ENCODE measurements around the gene PHACTR3.

The PHACTR3 gene

GRCh38 chr20:59774204-59774641, 169.9 kb downstream of the PHACTR3 start:
- DNase-seq, result no peak
- in situ Hi-C loops (cut with HindIII; ENCODE audit: low pct_ligation_motif_present, low pct_unique_long_range_greater_than_20kb, low sequenced_read_pairs), result no loop called here

GRCh38 chr20:59774921-59775686, 170.8 kb downstream of the PHACTR3 start:
- DNase-seq, result no peak
- in situ Hi-C loops (cut with HindIII; ENCODE audit: low pct_ligation_motif_present, low pct_unique_long_range_greater_than_20kb, low sequenced_read_pairs), result no loop called here

GRCh38 chr20:59775687-59776055, 171.3 kb downstream of the PHACTR3 start:
- no peak for DNase-seq
- in situ Hi-C loops (cut with HindIII; ENCODE audit: low pct_ligation_motif_present, low pct_unique_long_range_greater_than_20kb, low sequenced_read_pairs), result no loop called here

GRCh38 chr20:59776059-59776603, 171.8 kb downstream of the PHACTR3 start:
- in situ Hi-C loops (cut with HindIII; ENCODE audit: low pct_ligation_motif_present, low pct_unique_long_range_greater_than_20kb, low sequenced_read_pairs), result no loop called here

GRCh38 chr20:59776626-59777330, 172.4 kb downstream of the PHACTR3 start:
- DNase-seq, result no peak

More at GRCh38 chr20:59776059-59776603, 171.8 kb downstream of the PHACTR3 start:
- DNase-seq, result no peak

GRCh38 chr20:59777331-59777725, 173.0 kb downstream of the PHACTR3 start:
- in situ Hi-C loops (cut with HindIII; ENCODE audit: low pct_ligation_motif_present, low pct_unique_long_range_greater_than_20kb, low sequenced_read_pairs), result no loop called here

More at GRCh38 chr20:59776626-59777330, 172.4 kb downstream of the PHACTR3 start:
- in situ Hi-C loops (cut with HindIII; ENCODE audit: low pct_ligation_motif_present, low pct_unique_long_range_greater_than_20kb, low sequenced_read_pairs), result no loop called here

GRCh38 chr20:59777814-59778575, 173.7 kb downstream of the PHACTR3 start:
- in situ Hi-C loops (cut with HindIII; ENCODE audit: low pct_ligation_motif_present, low pct_unique_long_range_greater_than_20kb, low sequenced_read_pairs), result no loop called here
- no peak for DNase-seq

More at GRCh38 chr20:59777331-59777725, 173.0 kb downstream of the PHACTR3 start:
- no peak for DNase-seq

- DNase-seq, result no peak
- in situ Hi-C loops (cut with HindIII; ENCODE audit: low pct_ligation_motif_present, low pct_unique_long_range_greater_than_20kb, low sequenced_read_pairs), result no loop called here
These were observed 174.4 kb downstream of the PHACTR3 start for GRCh38 chr20:59778615-59779200.

- in situ Hi-C loops (cut with HindIII; ENCODE audit: low pct_ligation_motif_present, low pct_unique_long_range_greater_than_20kb, low sequenced_read_pairs), result no loop called here
- no peak for DNase-seq
These were observed 175.5 kb downstream of the PHACTR3 start for GRCh38 chr20:59779656-59780380.

- in situ Hi-C loops (cut with HindIII; ENCODE audit: low pct_ligation_motif_present, low pct_unique_long_range_greater_than_20kb, low sequenced_read_pairs), result no loop called here
- DNase-seq, result no peak
These were observed 176.3 kb downstream of the PHACTR3 start for GRCh38 chr20:59780494-59781185.

- in situ Hi-C loops (cut with HindIII; ENCODE audit: low pct_ligation_motif_present, low pct_unique_long_range_greater_than_20kb, low sequenced_read_pairs), result no loop called here
- DNase-seq, result no peak
These were observed 176.9 kb downstream of the PHACTR3 start for GRCh38 chr20:59781226-59781625.

GRCh38 chr20:59782986-59783640, 178.8 kb downstream of the PHACTR3 start:
- DNase-seq, result peak; percentile 28
- in situ Hi-C loops (cut with HindIII; ENCODE audit: low pct_ligation_motif_present, low pct_unique_long_range_greater_than_20kb, low sequenced_read_pairs), result no loop called here

- DNase-seq, result no peak
- in situ Hi-C loops (cut with HindIII; ENCODE audit: low pct_ligation_motif_present, low pct_unique_long_range_greater_than_20kb, low sequenced_read_pairs), result no loop called here
These were observed 179.3 kb downstream of the PHACTR3 start for GRCh38 chr20:59783641-59784010.

- in situ Hi-C loops (cut with HindIII; ENCODE audit: low pct_ligation_motif_present, low pct_unique_long_range_greater_than_20kb, low sequenced_read_pairs), result no loop called here
- DNase-seq, result no peak
These were observed 180.0 kb downstream of the PHACTR3 start for GRCh38 chr20:59784365-59784764.

- in situ Hi-C loops (cut with HindIII; ENCODE audit: low pct_ligation_motif_present, low pct_unique_long_range_greater_than_20kb, low sequenced_read_pairs), result no loop called here
- no peak for DNase-seq
These were observed 180.7 kb downstream of the PHACTR3 start for GRCh38 chr20:59784791-59785668.

GRCh38 chr20:59785669-59785959, 181.3 kb downstream of the PHACTR3 start:
- no peak for DNase-seq
- in situ Hi-C loops (cut with HindIII; ENCODE audit: low pct_ligation_motif_present, low pct_unique_long_range_greater_than_20kb, low sequenced_read_pairs), result no loop called here

Measured in ACHN (cell line).